ENCODE measurements around the gene UGGT1. TPM values are rescaled to one million over a fixed set of nuclear protein-coding genes. Genes with fewer than 3 reads are reported as not detected.

UGGT1 gene
- total RNA-seq, 1 donor: 80.0 TPM

DNA sequence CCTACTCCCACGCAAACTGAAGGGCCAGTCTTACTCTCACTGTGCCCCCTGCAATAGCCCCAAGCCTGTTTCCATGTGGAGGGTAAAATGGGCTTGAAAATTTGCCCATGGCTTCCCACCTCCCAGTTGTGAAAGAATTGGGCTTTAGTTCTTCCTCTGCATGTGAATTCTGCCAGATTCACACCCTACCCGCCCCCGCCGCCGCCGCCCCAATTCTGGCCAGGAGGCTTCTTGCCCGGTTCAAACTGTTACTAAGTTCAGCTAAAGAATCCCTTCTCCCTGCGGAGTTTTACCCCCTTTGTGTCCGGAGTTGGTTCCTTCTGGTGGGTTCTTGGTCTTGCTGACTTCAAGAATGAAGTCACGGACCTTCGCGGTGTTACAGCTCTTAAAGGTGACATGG is 37.7 kb upstream of the UGGT1 start:
- Histone ChIP-seq H3K9me3 (ENCODE audit: low read depth, low read length) (no peaks in the 10 kb centered on the region), H3K4me2 (ENCODE audit: insufficient read depth, low read length) (no peak overlapping the region), H3K4me1 (ENCODE audit: insufficient read depth, low read length) (no peaks in the 10 kb centered on the region), H3K27me3 (ENCODE audit: insufficient read depth, low read length) (no peaks in the 10 kb centered on the region), H3K36me3 (ENCODE audit: insufficient read depth, low read length) (no peaks in the 10 kb centered on the region), H3K27ac (ENCODE audit: low read depth, low read length) (no peak overlapping the region), H3K79me2 (ENCODE audit: insufficient read depth, low read length) (no peaks in the 10 kb centered on the region), H2AFZ (ENCODE audit: low read length) (no peak overlapping the region), H3K4me3 (ENCODE audit: insufficient read depth, low read length) (no peak overlapping the region), H4K20me1 (ENCODE audit: insufficient read depth, low read length) (no peaks in the 10 kb centered on the region)
- TF ChIP-seq, protein P1, sequence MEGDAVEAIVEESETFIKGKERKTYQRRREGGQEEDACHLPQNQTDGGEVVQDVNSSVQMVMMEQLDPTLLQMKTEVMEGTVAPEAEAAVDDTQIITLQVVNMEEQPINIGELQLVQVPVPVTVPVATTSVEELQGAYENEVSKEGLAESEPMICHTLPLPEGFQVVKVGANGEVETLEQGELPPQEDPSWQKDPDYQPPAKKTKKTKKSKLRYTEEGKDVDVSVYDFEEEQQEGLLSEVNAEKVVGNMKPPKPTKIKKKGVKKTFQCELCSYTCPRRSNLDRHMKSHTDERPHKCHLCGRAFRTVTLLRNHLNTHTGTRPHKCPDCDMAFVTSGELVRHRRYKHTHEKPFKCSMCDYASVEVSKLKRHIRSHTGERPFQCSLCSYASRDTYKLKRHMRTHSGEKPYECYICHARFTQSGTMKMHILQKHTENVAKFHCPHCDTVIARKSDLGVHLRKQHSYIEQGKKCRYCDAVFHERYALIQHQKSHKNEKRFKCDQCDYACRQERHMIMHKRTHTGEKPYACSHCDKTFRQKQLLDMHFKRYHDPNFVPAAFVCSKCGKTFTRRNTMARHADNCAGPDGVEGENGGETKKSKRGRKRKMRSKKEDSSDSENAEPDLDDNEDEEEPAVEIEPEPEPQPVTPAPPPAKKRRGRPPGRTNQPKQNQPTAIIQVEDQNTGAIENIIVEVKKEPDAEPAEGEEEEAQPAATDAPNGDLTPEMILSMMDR (IDR thresholded peaks at IDR 0.05; ENCODE audit: extremely low read depth, low read depth, low read length): no peak
- no peak for DNase-seq (ENCODE audit: insufficient read length, low spot score, missing footprints)

DNA sequence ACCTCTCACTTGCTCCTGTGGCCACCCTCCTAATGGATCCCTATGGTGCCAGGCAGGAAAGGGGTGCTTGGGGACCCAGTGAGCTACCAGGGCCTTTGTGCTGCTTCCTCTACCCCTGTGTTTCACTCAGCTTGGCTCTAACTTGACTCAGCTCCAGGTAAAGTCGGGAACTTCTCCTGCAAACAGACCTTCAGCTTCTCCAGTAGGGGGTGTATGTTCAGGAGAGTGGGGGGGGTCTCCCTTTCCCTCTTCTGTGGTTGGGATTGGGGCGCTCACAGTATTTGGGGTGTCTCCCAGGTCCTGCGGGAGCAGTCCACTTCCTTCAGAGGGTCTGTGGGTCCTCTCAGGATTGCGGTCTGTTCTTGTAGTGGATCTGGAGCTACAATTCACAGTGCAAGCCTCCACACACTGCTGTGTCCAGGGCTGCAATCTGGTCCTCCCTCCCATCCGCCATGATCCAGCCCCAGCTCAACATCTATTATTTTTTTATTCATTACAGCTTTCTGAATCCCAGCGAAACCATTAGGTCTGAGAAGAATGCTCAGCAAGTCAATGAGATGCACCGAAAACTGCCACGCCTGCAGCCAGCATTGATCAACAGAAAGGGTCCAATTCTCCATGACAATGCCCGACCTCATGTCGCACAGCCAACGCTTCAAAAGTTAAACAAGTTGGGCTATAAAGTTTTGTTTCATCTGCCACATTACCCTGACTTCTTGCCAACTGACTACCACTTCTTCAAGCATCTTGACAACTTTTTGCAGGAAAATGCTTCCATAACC is 36.7 kb upstream of the UGGT1 start:
- H2AFZ ChIP-seq (ENCODE audit: low read length): no peak overlapping the region
- no peak overlapping the region for H3K4me3 ChIP-seq (ENCODE audit: insufficient read depth, low read length)
- no peaks in the 10 kb centered on the region for H3K4me1 ChIP-seq (ENCODE audit: insufficient read depth, low read length)
- DNase-seq (ENCODE audit: insufficient read length, low spot score, missing footprints): no peak
- H3K27ac ChIP-seq (ENCODE audit: low read depth, low read length): no peak overlapping the region
- no peaks in the 10 kb centered on the region for H3K79me2 ChIP-seq (ENCODE audit: insufficient read depth, low read length)
- H4K20me1 ChIP-seq (ENCODE audit: insufficient read depth, low read length): no peaks in the 10 kb centered on the region
- TF ChIP-seq, protein P1 (IDR thresholded peaks at IDR 0.05; ENCODE audit: extremely low read depth, low read depth, low read length): no peak
- H3K27me3 ChIP-seq (ENCODE audit: insufficient read depth, low read length): no peaks in the 10 kb centered on the region
- no peaks in the 10 kb centered on the region for H3K9me3 ChIP-seq (ENCODE audit: low read depth, low read length)
- no peak overlapping the region for H3K4me2 ChIP-seq (ENCODE audit: insufficient read depth, low read length)
- H3K36me3 ChIP-seq (ENCODE audit: insufficient read depth, low read length): no peaks in the 10 kb centered on the region

DNA sequence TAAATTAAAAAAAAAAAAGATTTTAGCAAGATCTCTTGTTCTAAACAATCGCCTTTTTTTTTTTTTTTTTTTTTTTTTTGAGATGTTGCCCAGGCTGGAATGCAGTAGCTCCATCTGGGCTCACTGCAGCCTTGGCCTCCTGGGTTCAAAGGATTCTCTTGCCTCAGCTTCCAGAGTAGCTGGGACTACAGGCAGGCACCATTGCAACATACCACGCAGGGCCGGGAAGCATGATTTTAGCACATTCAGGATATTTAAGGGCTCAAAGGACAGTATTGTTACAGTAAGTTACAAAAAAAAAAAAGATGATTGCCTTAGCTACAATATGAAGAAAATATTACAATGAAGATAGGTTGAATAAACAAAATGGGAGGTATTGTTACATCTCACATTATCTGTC is 33.7 kb upstream of the UGGT1 start:
- Histone ChIP-seq H3K27ac (ENCODE audit: low read depth, low read length) (no peak overlapping the region), H3K9me3 (ENCODE audit: low read depth, low read length) (no peaks in the 10 kb centered on the region)

DNA sequence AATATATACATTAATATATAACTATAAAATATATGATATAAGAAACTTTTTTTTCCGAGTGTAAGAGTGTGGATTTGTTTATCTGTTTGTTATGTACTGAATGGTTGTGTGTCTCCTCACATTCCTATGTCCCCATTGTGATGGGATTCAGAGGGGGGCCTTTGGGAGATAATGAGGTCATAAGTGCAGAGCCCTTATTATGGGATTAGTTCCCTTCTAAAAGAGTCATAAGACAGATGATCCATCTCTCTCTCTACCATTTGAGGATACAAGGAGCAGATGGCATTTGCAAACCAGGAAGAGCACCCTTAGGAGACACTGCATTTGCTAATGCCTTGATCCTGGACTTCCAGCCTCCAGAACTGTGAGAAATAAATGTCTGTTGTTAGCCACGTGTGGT is 32.9 kb upstream of the UGGT1 start:
- H3K27ac ChIP-seq (ENCODE audit: low read depth, low read length): no peak overlapping the region
- TF ChIP-seq, protein P1 (IDR thresholded peaks at IDR 0.05; ENCODE audit: extremely low read depth, low read depth, low read length): no peak
- no peaks in the 10 kb centered on the region for H3K79me2 ChIP-seq (ENCODE audit: insufficient read depth, low read length)
- no peak overlapping the region for H3K4me3 ChIP-seq (ENCODE audit: insufficient read depth, low read length)
- no peak overlapping the region for H3K4me2 ChIP-seq (ENCODE audit: insufficient read depth, low read length)
- H2AFZ ChIP-seq (ENCODE audit: low read length): no peak overlapping the region
- no peaks in the 10 kb centered on the region for H3K9me3 ChIP-seq (ENCODE audit: low read depth, low read length)
- H3K27me3 ChIP-seq (ENCODE audit: insufficient read depth, low read length): no peaks in the 10 kb centered on the region
- H3K36me3 ChIP-seq (ENCODE audit: insufficient read depth, low read length): no peaks in the 10 kb centered on the region
- no peaks in the 10 kb centered on the region for H3K4me1 ChIP-seq (ENCODE audit: insufficient read depth, low read length)
- no peaks in the 10 kb centered on the region for H4K20me1 ChIP-seq (ENCODE audit: insufficient read depth, low read length)
- DNase-seq (ENCODE audit: insufficient read length, low spot score, missing footprints): no peak

More for the DNA sequence above, 33.7 kb upstream of the UGGT1 start:
- H3K27me3 ChIP-seq (ENCODE audit: insufficient read depth, low read length): no peaks in the 10 kb centered on the region
- no peak overlapping the region for H3K4me3 ChIP-seq (ENCODE audit: insufficient read depth, low read length)
- no peak overlapping the region for H3K4me2 ChIP-seq (ENCODE audit: insufficient read depth, low read length)
- TF ChIP-seq, protein P1 (IDR thresholded peaks at IDR 0.05; ENCODE audit: extremely low read depth, low read depth, low read length): no peak
- no peak for DNase-seq (ENCODE audit: insufficient read length, low spot score, missing footprints)
- H3K4me1 ChIP-seq (ENCODE audit: insufficient read depth, low read length): no peaks in the 10 kb centered on the region
- H3K79me2 ChIP-seq (ENCODE audit: insufficient read depth, low read length): no peaks in the 10 kb centered on the region
- H4K20me1 ChIP-seq (ENCODE audit: insufficient read depth, low read length): no peaks in the 10 kb centered on the region
- no peaks in the 10 kb centered on the region for H3K36me3 ChIP-seq (ENCODE audit: insufficient read depth, low read length)
- H2AFZ ChIP-seq (ENCODE audit: low read length): no peak overlapping the region

All from osteoblast (primary cell).